Mesendoderm (in vitro differentiated cells): Measurements from ENCODE around the gene SLC9C1.
A peak's percentile ranks its signal among the peaks of the same experiment; 100 is the strongest.

Experiments
- DNase-seq: peaks from one replicate; pipeline ENCODE4 v3.0.0; 2013
- H2AK5ac ChIP-seq: 2 replicates; pipeline ENCODE4 v1.6.1; 2013; ENCODE audit warnings: low read length, inconsistent platforms
- H2BK120ac ChIP-seq: 2 replicates; pipeline ENCODE4 v1.6.1; 2013; ENCODE audit warnings: low read depth, mild to moderate bottlenecking, low read length, moderate library complexity, mixed read lengths
- H2BK15ac ChIP-seq: replicated peaks from 2 replicates; pipeline ENCODE4 v1.6.1; 2013; ENCODE audit warnings: low read depth, mild to moderate bottlenecking, moderate library complexity
- H2BK5ac ChIP-seq: 2 replicates; pipeline ENCODE4 v1.6.1; 2013; ENCODE audit warnings: low read length, inconsistent platforms
- H3K18ac ChIP-seq: 2 replicates; pipeline ENCODE4 v1.6.1; 2013; ENCODE audit warnings: mild to moderate bottlenecking, low read length, mixed read lengths
- H3K23ac ChIP-seq: one replicate; pipeline ENCODE4 v1.6.1; 2013; ENCODE audit warnings: low read length
- H3K27ac ChIP-seq: 2 replicates; pipeline ENCODE4 v1.5.1; 2013; ENCODE audit warnings: low read depth, mild to moderate bottlenecking, inconsistent platforms, low read length, moderate library complexity
- H3K27me3 ChIP-seq: 2 replicates; pipeline ENCODE4 v1.6.1; 2013; ENCODE audit warnings: low read length, control low read depth, mild to moderate bottlenecking, inconsistent platforms; ENCODE audit not compliant: insufficient read depth, poor library complexity
- H3K36me3 ChIP-seq: 2 replicates; pipeline ENCODE4 v1.6.1; 2013; ENCODE audit warnings: low read length, inconsistent platforms; ENCODE audit not compliant: control insufficient read depth, insufficient read depth
- H3K4ac ChIP-seq: one replicate; pipeline ENCODE4 v1.6.1; 2013; ENCODE audit warnings: low read depth, mild to moderate bottlenecking, low read length, moderate library complexity
- H3K4me1 ChIP-seq: 2 replicates; pipeline ENCODE4 v1.6.1; 2013; ENCODE audit warnings: low read depth, low read length, inconsistent platforms; ENCODE audit not compliant: control insufficient read depth
- H3K4me2 ChIP-seq: 2 replicates; pipeline ENCODE4 v1.6.1; 2013; ENCODE audit warnings: low read length
- H3K4me3 ChIP-seq: 2 replicates; pipeline ENCODE4 v1.5.1; 2013; ENCODE audit warnings: mild to moderate bottlenecking, low read length
- H3K56ac ChIP-seq: one replicate; pipeline ENCODE4 v1.6.1; 2013; ENCODE audit warnings: low read length
- H3K79me1 ChIP-seq: 2 replicates; pipeline ENCODE4 v1.6.1; 2013; ENCODE audit warnings: low read length, inconsistent platforms
- H3K79me2 ChIP-seq: 2 replicates; pipeline ENCODE4 v1.6.1; 2013; ENCODE audit warnings: mild to moderate bottlenecking, low read length; ENCODE audit not compliant: control insufficient read depth, insufficient read depth
- H3K9ac ChIP-seq: 2 replicates; pipeline ENCODE4 v1.6.1; 2013; ENCODE audit warnings: low read length, inconsistent platforms
- H4K5ac ChIP-seq: one replicate; pipeline ENCODE4 v1.6.1; 2013; ENCODE audit warnings: low read length
- H4K8ac ChIP-seq: one replicate; pipeline ENCODE4 v1.6.1; 2013; ENCODE audit warnings: low read depth, mild to moderate bottlenecking, control low read depth, low read length, moderate library complexity
- WGBS: extraction: QIAGEN DNeasy Blood & Tissue Kit; methylation state at CpG from one replicate; pipeline ENCODE4 v1.1.7; 2013; ENCODE audit warnings: low lambda C conversion rate, missing lambda C conversion rate; ENCODE audit not compliant: insufficient coverage; ENCODE audit errors: extremely low coverage; 5-methylcytosine and 5-hydroxymethylcytosine counted together

The SLC9C1 gene

GRCh38 chr3:112143251-112143650, 150.8 kb downstream of the SLC9C1 start:
- WGBS = no CpG with 5 or more reads among the region's 1 CpG
- no peak overlapping the region for H2BK15ac ChIP-seq

GRCh38 chr3:112141293-112141692, 152.7 kb downstream of the SLC9C1 start:
- H3K4me3 ChIP-seq = no peak overlapping the region
- H4K8ac ChIP-seq = no peak overlapping the region
- H3K4me1 ChIP-seq = no peaks in the 10 kb centered on the region
- H3K56ac ChIP-seq = no peak overlapping the region
- no peak overlapping the region for H3K4ac ChIP-seq
- no peak overlapping the region for H3K4me2 ChIP-seq
- H3K18ac ChIP-seq = no peak overlapping the region
- no peak overlapping the region for H2BK120ac ChIP-seq
- no peak for DNase-seq
- no peaks in the 10 kb centered on the region for H3K79me2 ChIP-seq
- no peak overlapping the region for H2AK5ac ChIP-seq
- no peak overlapping the region for H2BK15ac ChIP-seq
- H4K5ac ChIP-seq = no peak overlapping the region
- H3K79me1 ChIP-seq = no peaks in the 10 kb centered on the region
- H3K36me3 ChIP-seq = no peaks in the 10 kb centered on the region
- no peaks in the 10 kb centered on the region for H3K27me3 ChIP-seq
- no peak overlapping the region for H3K23ac ChIP-seq
- H3K27ac ChIP-seq = no peak overlapping the region
- no peak overlapping the region for H2BK5ac ChIP-seq
- H3K9ac ChIP-seq = no peak overlapping the region
- no CpG with 5 or more reads among the region's 2 CpGs for WGBS

More at GRCh38 chr3:112143251-112143650, 150.8 kb downstream of the SLC9C1 start:
- H2BK5ac ChIP-seq = no peak overlapping the region
- no peaks in the 10 kb centered on the region for H3K4me1 ChIP-seq
- DNase-seq = no peak
- no peak overlapping the region for H3K56ac ChIP-seq
- no peak overlapping the region for H3K18ac ChIP-seq
- H3K36me3 ChIP-seq = no peaks in the 10 kb centered on the region
- no peak overlapping the region for H3K4me2 ChIP-seq
- H4K5ac ChIP-seq = no peak overlapping the region
- H3K23ac ChIP-seq = no peak overlapping the region
- H3K27me3 ChIP-seq = no peaks in the 10 kb centered on the region
- no peak overlapping the region for H3K9ac ChIP-seq
- no peak overlapping the region for H3K4ac ChIP-seq
- H3K79me2 ChIP-seq = no peaks in the 10 kb centered on the region
- H2AK5ac ChIP-seq = no peak overlapping the region
- no peak overlapping the region for H4K8ac ChIP-seq
- H3K79me1 ChIP-seq = no peaks in the 10 kb centered on the region
- no peak overlapping the region for H3K27ac ChIP-seq
- no peak overlapping the region for H3K4me3 ChIP-seq
- no peak overlapping the region for H2BK120ac ChIP-seq

GRCh38 chr3:112140584-112140983, 153.4 kb downstream of the SLC9C1 start:
- H3K4me1 ChIP-seq = no peaks in the 10 kb centered on the region
- no peak overlapping the region for H2AK5ac ChIP-seq
- H3K4ac ChIP-seq = no peak overlapping the region
- H4K8ac ChIP-seq = no peak overlapping the region
- no peak overlapping the region for H3K4me2 ChIP-seq
- H3K79me2 ChIP-seq = no peaks in the 10 kb centered on the region
- no peak overlapping the region for H4K5ac ChIP-seq
- H2BK15ac ChIP-seq = no peak overlapping the region
- no peak overlapping the region for H3K4me3 ChIP-seq
- no peaks in the 10 kb centered on the region for H3K79me1 ChIP-seq
- no peak overlapping the region for H2BK120ac ChIP-seq
- no peaks in the 10 kb centered on the region for H3K27me3 ChIP-seq
- no peak overlapping the region for H3K27ac ChIP-seq
- no peak overlapping the region for H3K18ac ChIP-seq
- H3K56ac ChIP-seq = no peak overlapping the region
- H2BK5ac ChIP-seq = no peak overlapping the region
- no peak overlapping the region for H3K23ac ChIP-seq
- no peaks in the 10 kb centered on the region for H3K36me3 ChIP-seq
- no CpG with 5 or more reads among the region's 1 CpG for WGBS
- H3K9ac ChIP-seq = no peak overlapping the region
- no peak for DNase-seq

GRCh38 chr3:112138219-112138969, 155.6 kb downstream of the SLC9C1 start:
- DNase-seq = peak; percentile 13

GRCh38 chr3:112137781-112138180, 156.2 kb downstream of the SLC9C1 start:
- no peak overlapping the region for H4K5ac ChIP-seq
- no peak overlapping the region for H2BK15ac ChIP-seq
- H3K79me2 ChIP-seq = no peaks in the 10 kb centered on the region
- H3K9ac ChIP-seq = no peak overlapping the region
- H3K4me2 ChIP-seq = no peak overlapping the region
- no peak overlapping the region for H3K18ac ChIP-seq
- H3K79me1 ChIP-seq = no peaks in the 10 kb centered on the region
- H3K4me1 ChIP-seq = peaks cover 2% of the 10 kb centered on the region
- H2AK5ac ChIP-seq = no peak overlapping the region
- WGBS = no CpG with 5 or more reads among the region's 4 CpGs
- H2BK120ac ChIP-seq = no peak overlapping the region
- no peak overlapping the region for H3K56ac ChIP-seq
- H3K27ac ChIP-seq = no peak overlapping the region
- H3K23ac ChIP-seq = no peak overlapping the region
- H3K4me3 ChIP-seq = no peak overlapping the region
- no peaks in the 10 kb centered on the region for H3K36me3 ChIP-seq
- no peaks in the 10 kb centered on the region for H3K27me3 ChIP-seq
- no peak for DNase-seq
- H3K4ac ChIP-seq = no peak overlapping the region
- H2BK5ac ChIP-seq = no peak overlapping the region
- H4K8ac ChIP-seq = no peak overlapping the region

More at GRCh38 chr3:112138219-112138969, 155.6 kb downstream of the SLC9C1 start:
- no peak overlapping the region for H3K9ac ChIP-seq
- H3K56ac ChIP-seq = no peak overlapping the region
- WGBS = no CpG with 5 or more reads among the region's 1 CpG
- peaks cover 2% of the 10 kb centered on the region for H3K4me1 ChIP-seq
- H3K79me1 ChIP-seq = no peaks in the 10 kb centered on the region
- H2BK5ac ChIP-seq = no peak overlapping the region
- H2AK5ac ChIP-seq = no peak overlapping the region
- H3K79me2 ChIP-seq = no peaks in the 10 kb centered on the region
- no peak overlapping the region for H3K4me3 ChIP-seq
- H3K27me3 ChIP-seq = no peaks in the 10 kb centered on the region
- H4K8ac ChIP-seq = no peak overlapping the region
- H3K23ac ChIP-seq = no peak overlapping the region
- no peak overlapping the region for H3K4me2 ChIP-seq
- no peak overlapping the region for H4K5ac ChIP-seq
- H3K27ac ChIP-seq = no peak overlapping the region
- H2BK120ac ChIP-seq = no peak overlapping the region
- H3K18ac ChIP-seq = no peak overlapping the region
- H2BK15ac ChIP-seq = no peak overlapping the region
- no peak overlapping the region for H3K4ac ChIP-seq
- no peaks in the 10 kb centered on the region for H3K36me3 ChIP-seq
